Stimulated activated effector memory CD8-positive, alpha-beta T cell treated with anti-CD3 and anti-CD28 coated beads, Interleukin-12 subunit alpha, Interleukin-12 subunit beta, amount 100 ng/mL, for 72 hours (primary cell): ENCODE results near the gene GIGYF1.

Source experiments
- ATAC-seq: fragments of 150-1000 bp; cut with Tn5 transposase; 2 replicates; pipeline ENCODE4 v1.10.0; 2021
- DNase-seq, 2 donors: peaks; one replicate each; pipeline ENCODE4 v3.0.0; 2021 to 2022; ENCODE audit warnings: low spot score in 2 of 2
- H3K27ac Mint-ChIP-seq: one replicate; pipeline ENCODE4 v1.8.0; 2022; ENCODE audit warnings: mild to moderate bottlenecking, mixed read lengths
- H3K36me3 Mint-ChIP-seq: one replicate; pipeline ENCODE4 v1.8.0; 2022; ENCODE audit warnings: mild to moderate bottlenecking, mixed read lengths
- H3K4me1 Mint-ChIP-seq: one replicate; pipeline ENCODE4 v1.8.0; 2022; ENCODE audit warnings: mixed read lengths
- H3K4me3 Mint-ChIP-seq: one replicate; pipeline ENCODE4 v1.8.0; 2022; ENCODE audit warnings: mild to moderate bottlenecking, mixed read lengths
- H3K9me3 Mint-ChIP-seq: one replicate; pipeline ENCODE4 v1.8.0; 2022; ENCODE audit warnings: mixed read lengths

GIGYF1 gene

GRCh38 chr7:100682991-100683658 lies 10.9 kb downstream of the GIGYF1 start:
- Mint-ChIP-seq H3K36me3 (peaks cover 88% of the 10 kb centered on the region), H3K9me3 (no peaks in the 10 kb centered on the region), H3K4me1 (peaks cover 39% of the 10 kb centered on the region), H3K4me3 (no peak overlapping the region), H3K27ac (no peak overlapping the region)
- ATAC-seq: no peak
- no peak for DNase-seq

- no peak overlapping the region for H3K4me3 Mint-ChIP-seq
- no peak overlapping the region for H3K27ac Mint-ChIP-seq
- H3K4me1 Mint-ChIP-seq: peaks cover 38% of the 10 kb centered on the region
- ATAC-seq (peak; percentile 25), DNase-seq (no peak)
- H3K9me3 Mint-ChIP-seq: no peaks in the 10 kb centered on the region
- H3K36me3 Mint-ChIP-seq: peaks cover 88% of the 10 kb centered on the region
These were observed 11.8 kb downstream of the GIGYF1 start for GRCh38 chr7:100682228-100682741.

GRCh38 chr7:100681491-100682227 lies 12.4 kb downstream of the GIGYF1 start:
- no peaks in the 10 kb centered on the region for H3K9me3 Mint-ChIP-seq
- H3K36me3 Mint-ChIP-seq: peaks cover 88% of the 10 kb centered on the region
- H3K27ac Mint-ChIP-seq: peak overlapping the region; percentile 78
- DNase-seq: no peak
- H3K4me1 Mint-ChIP-seq: peaks cover 41% of the 10 kb centered on the region
- no peak overlapping the region for H3K4me3 Mint-ChIP-seq
- ATAC-seq: no peak

GRCh38 chr7:100680576-100681271 lies 13.3 kb downstream of the GIGYF1 start:
- Mint-ChIP-seq H3K9me3 (no peaks in the 10 kb centered on the region), H3K4me1 (peaks cover 47% of the 10 kb centered on the region), H3K27ac (peak overlapping the region; percentile 78), H3K36me3 (peaks cover 88% of the 10 kb centered on the region), H3K4me3 (no peak overlapping the region)
- DNase-seq (no peak), ATAC-seq (no peak)

GRCh38 chr7:100679927-100680575 lies 14.0 kb downstream of the GIGYF1 start:
- DNase-seq: no peak
- H3K4me3 Mint-ChIP-seq: no peak overlapping the region

GRCh38 chr7:100679129-100679926 lies 14.7 kb downstream of the GIGYF1 start:
- no peak overlapping the region for H3K4me3 Mint-ChIP-seq
- peaks cover 47% of the 10 kb centered on the region for H3K4me1 Mint-ChIP-seq
- ATAC-seq (no peak), DNase-seq (no peak)
- peaks cover 90% of the 10 kb centered on the region for H3K36me3 Mint-ChIP-seq
- peak overlapping the region; percentile 78 for H3K27ac Mint-ChIP-seq
- no peaks in the 10 kb centered on the region for H3K9me3 Mint-ChIP-seq

More at GRCh38 chr7:100679927-100680575, 14.0 kb downstream of the GIGYF1 start:
- ATAC-seq: no peak
- Mint-ChIP-seq H3K27ac (peak overlapping the region; percentile 78), H3K4me1 (peaks cover 47% of the 10 kb centered on the region), H3K9me3 (no peaks in the 10 kb centered on the region), H3K36me3 (peaks cover 86% of the 10 kb centered on the region)

GRCh38 chr7:100678291-100678984 lies 15.6 kb downstream of the GIGYF1 start:
- Mint-ChIP-seq H3K36me3 (peaks cover 96% of the 10 kb centered on the region), H3K4me3 (peak overlapping the region; percentile 44), H3K9me3 (no peaks in the 10 kb centered on the region), H3K4me1 (peaks cover 46% of the 10 kb centered on the region), H3K27ac (peak overlapping the region; percentile 86)
- ATAC-seq: no peak
- no peak for DNase-seq

- Mint-ChIP-seq H3K36me3 (peaks cover 97% of the 10 kb centered on the region), H3K4me1 (peaks cover 48% of the 10 kb centered on the region), H3K9me3 (no peaks in the 10 kb centered on the region), H3K27ac (peak overlapping the region; percentile 86), H3K4me3 (peak overlapping the region; percentile 44)
- DNase-seq: peak in 1 of 2 donors; percentile 54
- no peak for ATAC-seq
These were observed 16.5 kb downstream of the GIGYF1 start for GRCh38 chr7:100677308-100678267.

GRCh38 chr7:100676501-100677306 lies 17.3 kb downstream of the GIGYF1 start:
- H3K27ac Mint-ChIP-seq: peak overlapping the region; percentile 75
- peak overlapping the region; percentile 98 for H3K4me3 Mint-ChIP-seq
- DNase-seq: peak in 1 of 2 donors; percentile 58
- peaks cover 45% of the 10 kb centered on the region for H3K4me1 Mint-ChIP-seq
- ATAC-seq: no peak
- H3K36me3 Mint-ChIP-seq: peaks cover 88% of the 10 kb centered on the region
- no peaks in the 10 kb centered on the region for H3K9me3 Mint-ChIP-seq

- H3K27ac Mint-ChIP-seq: peak overlapping the region; percentile 75
- H3K36me3 Mint-ChIP-seq: peaks cover 78% of the 10 kb centered on the region
- DNase-seq: peak; percentile 56 to 89
- H3K4me1 Mint-ChIP-seq: peaks cover 41% of the 10 kb centered on the region
- no peaks in the 10 kb centered on the region for H3K9me3 Mint-ChIP-seq
- peak overlapping the region; percentile 98 for H3K4me3 Mint-ChIP-seq
- ATAC-seq: peak; percentile 59
These were observed 18.3 kb downstream of the GIGYF1 start for GRCh38 chr7:100675581-100676350.

GRCh38 chr7:100675105-100675451 lies 19.0 kb downstream of the GIGYF1 start:
- Mint-ChIP-seq H3K4me3 (peak overlapping the region; percentile 98), H3K9me3 (no peaks in the 10 kb centered on the region), H3K36me3 (peaks cover 71% of the 10 kb centered on the region), H3K4me1 (peaks cover 36% of the 10 kb centered on the region), H3K27ac (peak overlapping the region; percentile 98)
- no peak for DNase-seq
- ATAC-seq: no peak
